CD14-positive monocyte (primary cell): ENCODE results near the gene HNRNPC. TPM values are rescaled to one million over a fixed set of nuclear protein-coding genes. Genes with fewer than 3 reads are reported as not detected.
A peak's percentile ranks its signal among the peaks of the same experiment; 100 is the strongest.
"Not testable (repeated sequence)": the region's sequence is repeated elsewhere in the genome, so short reads cannot be mapped to it uniquely, and the experiment has no call there.

Experiments
- DNase-seq, 3 donors: peaks; one replicate each; pipeline ENCODE4 v3.0.0-alpha.2; 2011 to 2022
- H2AFZ ChIP-seq: 2 replicates; pipeline ENCODE4 v1.6.0; 2012; ENCODE audit warnings: mild to moderate bottlenecking, low read depth, low read length, inconsistent platforms; ENCODE audit not compliant: insufficient read depth, poor library complexity, severe bottlenecking
- H3K27ac ChIP-seq, 2 donors: 1 replicate in 1 of 2; 2 replicates in 1 of 2; pipeline ENCODE4 v1.5.1; 2012 to 2013; ENCODE audit warnings: low read length in 2 of 2, control low read depth in 1 of 2, inconsistent platforms in 1 of 2, low read depth in 1 of 2, mild to moderate bottlenecking in 1 of 2
- H3K27me3 ChIP-seq, 2 donors: one replicate each; pipeline versions ENCODE4 v1.6.0 to v1.6.1; 2011 to 2013; ENCODE audit warnings: low read length in 2 of 2; ENCODE audit not compliant: control insufficient read depth in 2 of 2, insufficient read depth in 2 of 2
- H3K36me3 ChIP-seq, 2 donors: replicated peaks in 1 of 2; 1 replicate in 1 of 2; 2 replicates in 1 of 2; pipeline versions ENCODE4 v1.5.1 to v1.6.1; 2012 to 2013; ENCODE audit warnings: low read length in 2 of 2, control low read depth in 1 of 2, inconsistent platforms in 1 of 2, mild to moderate bottlenecking in 1 of 2; ENCODE audit not compliant: insufficient read depth in 2 of 2, control insufficient read depth in 1 of 2
- H3K4me1 ChIP-seq, 2 donors: 1 replicate in 1 of 2; 2 replicates in 1 of 2; pipeline versions ENCODE4 v1.5.1 to v1.6.1; 2012 to 2013; ENCODE audit warnings: low read length in 2 of 2, control low read depth in 1 of 2, inconsistent platforms in 1 of 2, mild to moderate bottlenecking in 1 of 2, moderate library complexity in 1 of 2; ENCODE audit not compliant: insufficient read depth in 2 of 2, control insufficient read depth in 1 of 2
- H3K4me2 ChIP-seq: replicated peaks from 2 replicates; pipeline ENCODE3; 2012; ENCODE audit warnings: low read length, moderate library complexity, mild to moderate bottlenecking; ENCODE audit not compliant: poor library complexity, severe bottlenecking; ENCODE audit errors: extremely low read depth
- H3K4me3 ChIP-seq, 3 experiments: fragments of 200-600 bp in 1 of 3; sonication (generic) in 1 of 3; replicated peaks in 1 of 3; 1 replicate in 2 of 3; 2 replicates in 1 of 3; pipeline ENCODE4 v1.5.1; 2011 to 2013; ENCODE audit warnings: low read length in 3 of 3, mild to moderate bottlenecking in 3 of 3, control low read depth in 2 of 3, low read depth in 2 of 3, inconsistent platforms in 1 of 3, moderate library complexity in 1 of 3
- H3K79me2 ChIP-seq: 2 replicates; pipeline ENCODE4 v1.6.0; 2012; ENCODE audit warnings: mild to moderate bottlenecking, control low read depth, inconsistent platforms, low read length, moderate library complexity; ENCODE audit not compliant: insufficient read depth
- H3K9ac ChIP-seq: 2 replicates; pipeline ENCODE4 v1.6.0; 2017; ENCODE audit warnings: low read length, mild to moderate bottlenecking; ENCODE audit not compliant: insufficient read depth, poor library complexity, severe bottlenecking
- H3K9me3 ChIP-seq, 2 donors: replicated peaks in 1 of 2; 1 replicate in 1 of 2; 2 replicates in 1 of 2; pipeline versions ENCODE4 v1.5.1 to v1.6.1; 2012 to 2013; ENCODE audit warnings: low read length in 2 of 2, control low read depth in 1 of 2; ENCODE audit not compliant: control insufficient read depth in 1 of 2, insufficient read depth in 1 of 2
- H4K20me1 ChIP-seq: 2 replicates; pipeline ENCODE4 v1.6.0; 2012; ENCODE audit warnings: mild to moderate bottlenecking, low read length, control low read depth, moderate library complexity; ENCODE audit not compliant: insufficient read depth
- H3K27ac Mint-ChIP-seq, 7 donors: one replicate each; pipeline ENCODE4 v1.8.0; 2020; ENCODE audit warnings: mild to moderate bottlenecking in 7 of 7, mixed read lengths in 7 of 7, moderate library complexity in 6 of 7, inconsistent platforms in 2 of 7
- H3K27me3 Mint-ChIP-seq, 3 donors: one replicate each; pipeline ENCODE4 v1.8.0; 2021 to 2022; ENCODE audit warnings: low read depth in 3 of 3, mild to moderate bottlenecking in 3 of 3, mixed read lengths in 3 of 3, moderate library complexity in 3 of 3, inconsistent platforms in 1 of 3
- H3K36me3 Mint-ChIP-seq, 2 donors: one replicate each; pipeline ENCODE4 v1.8.0; 2020; ENCODE audit warnings: mixed read lengths in 2 of 2, inconsistent platforms in 1 of 2, mild to moderate bottlenecking in 1 of 2
- H3K4me1 Mint-ChIP-seq: one replicate; pipeline ENCODE4 v1.8.0; 2020; ENCODE audit warnings: mild to moderate bottlenecking, mixed read lengths
- H3K4me3 Mint-ChIP-seq, 2 donors: one replicate each; pipeline ENCODE4 v1.8.0; 2020; ENCODE audit warnings: mild to moderate bottlenecking in 2 of 2, mixed read lengths in 2 of 2, moderate library complexity in 1 of 2
- H3K9me3 Mint-ChIP-seq, 7 donors: one replicate each; pipeline ENCODE4 v1.8.0; 2020 to 2022; ENCODE audit warnings: mixed read lengths in 7 of 7, mild to moderate bottlenecking in 6 of 7, moderate library complexity in 6 of 7, inconsistent platforms in 2 of 7
- WGBS: methylation state at CpG from one replicate; pipeline ENCODE4 v1.1.5; 2013; ENCODE audit warnings: missing lambda C conversion rate; ENCODE audit not compliant: insufficient coverage; 5-methylcytosine and 5-hydroxymethylcytosine counted together
- intact Hi-C, 2 donors: fragments of 100-400 bp; cut with micrococcal nuclease; formaldehyde crosslinking; loops; one replicate each; pipeline versions ENCODE4 v1.15.0 to v1.15.1; 2023
- polyA plus RNA-seq, 3 donors: library from polyadenylated mRNA; depleted of rRNA in 1 of 3; unstranded in 2 of 3; stranded (reverse) in 1 of 3; fragments of 300-500 nt in 2 of 3; fragments of >200 nt in 1 of 3; fragmentation: Illumina TruSeq in 2 of 3; gene quantifications; 1 replicate in 2 of 3; 2 replicates in 1 of 3; pipeline ENCODE4 v1.2.3, GENCODE V29; 2012 to 2021
- TF ChIP-seq, protein P1 (sequence below): fragments of 200-600 bp; IDR thresholded peaks from one replicate; pipeline ENCODE4 v1.8.0; 2022; ENCODE audit warnings: antibody characterized with exemption, mild to moderate bottlenecking

Gene HNRNPC
- polyA plus RNA-seq, 3 donors = 391 to 609 (median 580) TPM

- no peaks in the 10 kb centered on the region for H3K36me3 Mint-ChIP-seq
- no peak overlapping the region for H3K27ac Mint-ChIP-seq
- Histone ChIP-seq H3K36me3 (no peaks in the 10 kb centered on the region), H3K27ac (no peak overlapping the region), H3K9me3 (no peaks in the 10 kb centered on the region), H3K9ac (no peak overlapping the region), H3K27me3 (no peaks in the 10 kb centered on the region), H3K4me1 (peaks cover 15 to 16% of the 10 kb centered on the region in 2 donors), H4K20me1 (no peaks in the 10 kb centered on the region), H2AFZ (peak overlapping the region; percentile 81), H3K4me2 (no peak overlapping the region), H3K79me2 (no peaks in the 10 kb centered on the region), H3K4me3 (no peak overlapping the region)
- TF ChIP-seq, protein P1, sequence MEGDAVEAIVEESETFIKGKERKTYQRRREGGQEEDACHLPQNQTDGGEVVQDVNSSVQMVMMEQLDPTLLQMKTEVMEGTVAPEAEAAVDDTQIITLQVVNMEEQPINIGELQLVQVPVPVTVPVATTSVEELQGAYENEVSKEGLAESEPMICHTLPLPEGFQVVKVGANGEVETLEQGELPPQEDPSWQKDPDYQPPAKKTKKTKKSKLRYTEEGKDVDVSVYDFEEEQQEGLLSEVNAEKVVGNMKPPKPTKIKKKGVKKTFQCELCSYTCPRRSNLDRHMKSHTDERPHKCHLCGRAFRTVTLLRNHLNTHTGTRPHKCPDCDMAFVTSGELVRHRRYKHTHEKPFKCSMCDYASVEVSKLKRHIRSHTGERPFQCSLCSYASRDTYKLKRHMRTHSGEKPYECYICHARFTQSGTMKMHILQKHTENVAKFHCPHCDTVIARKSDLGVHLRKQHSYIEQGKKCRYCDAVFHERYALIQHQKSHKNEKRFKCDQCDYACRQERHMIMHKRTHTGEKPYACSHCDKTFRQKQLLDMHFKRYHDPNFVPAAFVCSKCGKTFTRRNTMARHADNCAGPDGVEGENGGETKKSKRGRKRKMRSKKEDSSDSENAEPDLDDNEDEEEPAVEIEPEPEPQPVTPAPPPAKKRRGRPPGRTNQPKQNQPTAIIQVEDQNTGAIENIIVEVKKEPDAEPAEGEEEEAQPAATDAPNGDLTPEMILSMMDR = no peak
- DNase-seq = no peak
- peaks cover 0 to 3% (median 0%) of the 10 kb centered on the region in 7 donors for H3K9me3 Mint-ChIP-seq
- peaks cover 15% of the 10 kb centered on the region for H3K4me1 Mint-ChIP-seq
- H3K27me3 Mint-ChIP-seq = peaks cover 5 to 12% (median 5%) of the 10 kb centered on the region in 3 donors
- no peak overlapping the region for H3K4me3 Mint-ChIP-seq
- no CpG with 5 or more reads among the region's 3 CpGs for WGBS
- intact Hi-C loops = no loop called here
Measured at GRCh38 chr14:21307637-21308036, 38.4 kb upstream of the HNRNPC start.

GRCh38 chr14:21302836-21303140 lies 33.5 kb upstream of the HNRNPC start:
- H3K4me1 ChIP-seq, H3K36me3 Mint-ChIP-seq, H2AFZ ChIP-seq, H3K9ac ChIP-seq, H3K4me3 Mint-ChIP-seq, H3K4me1 Mint-ChIP-seq, H4K20me1 ChIP-seq, H3K79me2 ChIP-seq, intact Hi-C loops, H3K27ac ChIP-seq, DNase-seq, H3K4me3 ChIP-seq, H3K4me2 ChIP-seq, H3K9me3 Mint-ChIP-seq, H3K36me3 ChIP-seq, H3K9me3 ChIP-seq, H3K27ac Mint-ChIP-seq: not testable (repeated sequence)
- H3K27me3 Mint-ChIP-seq = peaks cover 20 to 33% (median 26%) of the 10 kb centered on the region in 3 donors
- WGBS = 100% methylated on average over 1 of the region's 2 CpGs
- peaks cover 15 to 24% of the 10 kb centered on the region in 2 donors for H3K27me3 ChIP-seq
